Stimulated activated CD8-positive, alpha-beta memory T cell treated with anti-CD3 and anti-CD28 coated beads, Interleukin-12 subunit alpha, Interleukin-12 subunit beta, amount 100 ng/mL, for 24 hours (primary cell): Measurements from ENCODE around the gene ADGRV1.
"Not testable (repeated sequence)": the region's sequence is repeated elsewhere in the genome, so short reads cannot be mapped to it uniquely, and the experiment has no call there.

Experiments used
- DNase-seq: peaks from one replicate; pipeline ENCODE4 v3.0.0-alpha.2; 2020; ENCODE audit errors: extremely low read depth

Gene ADGRV1

GRCh38 chr5:91025956-91026355 is 467.4 kb downstream of the ADGRV1 start:
- no peak for DNase-seq

- no peak for DNase-seq
These were observed 467.9 kb downstream of the ADGRV1 start for GRCh38 chr5:91026466-91026865.

- DNase-seq = no peak
These were observed 469.0 kb downstream of the ADGRV1 start for GRCh38 chr5:91027405-91028139.

- no peak for DNase-seq
These were observed 469.9 kb downstream of the ADGRV1 start for GRCh38 chr5:91028499-91028956.

GRCh38 chr5:91030521-91031401 is 472.2 kb downstream of the ADGRV1 start:
- no peak for DNase-seq

GRCh38 chr5:91031402-91031752 is 472.8 kb downstream of the ADGRV1 start:
- no peak for DNase-seq

- no peak for DNase-seq
These were observed 473.5 kb downstream of the ADGRV1 start for GRCh38 chr5:91032125-91032524.

GRCh38 chr5:91033370-91033769 is 474.8 kb downstream of the ADGRV1 start:
- no peak for DNase-seq

GRCh38 chr5:91038180-91038808 is 479.7 kb downstream of the ADGRV1 start:
- DNase-seq = no peak

GRCh38 chr5:91041132-91041531 is 482.5 kb downstream of the ADGRV1 start:
- DNase-seq = not testable (repeated sequence)

GRCh38 chr5:91042247-91042935 is 483.8 kb downstream of the ADGRV1 start:
- no peak for DNase-seq

- no peak for DNase-seq
These were observed 484.3 kb downstream of the ADGRV1 start for GRCh38 chr5:91042936-91043255.

GRCh38 chr5:91048073-91048472 is 489.5 kb downstream of the ADGRV1 start:
- DNase-seq = no peak

GRCh38 chr5:91049112-91049511 is 490.5 kb downstream of the ADGRV1 start:
- DNase-seq = no peak

- no peak for DNase-seq
These were observed 491.2 kb downstream of the ADGRV1 start for GRCh38 chr5:91049800-91050199.

GRCh38 chr5:91052411-91052810 is 493.8 kb downstream of the ADGRV1 start:
- DNase-seq = not testable (repeated sequence)

- no peak for DNase-seq
These were observed 494.6 kb downstream of the ADGRV1 start for GRCh38 chr5:91052977-91053740.

GRCh38 chr5:91053741-91054025 is 495.1 kb downstream of the ADGRV1 start:
- no peak for DNase-seq

- DNase-seq = no peak
These were observed 499.6 kb downstream of the ADGRV1 start for GRCh38 chr5:91058155-91058554.

- DNase-seq = no peak
These were observed 500.0 kb downstream of the ADGRV1 start for GRCh38 chr5:91058575-91058974.

- DNase-seq = no peak
These were observed 500.8 kb downstream of the ADGRV1 start for GRCh38 chr5:91059409-91059808.

- DNase-seq = no peak
These were observed 502.5 kb downstream of the ADGRV1 start for GRCh38 chr5:91061094-91061493.
